ENCODE data around the gene MON1A.

DNA sequence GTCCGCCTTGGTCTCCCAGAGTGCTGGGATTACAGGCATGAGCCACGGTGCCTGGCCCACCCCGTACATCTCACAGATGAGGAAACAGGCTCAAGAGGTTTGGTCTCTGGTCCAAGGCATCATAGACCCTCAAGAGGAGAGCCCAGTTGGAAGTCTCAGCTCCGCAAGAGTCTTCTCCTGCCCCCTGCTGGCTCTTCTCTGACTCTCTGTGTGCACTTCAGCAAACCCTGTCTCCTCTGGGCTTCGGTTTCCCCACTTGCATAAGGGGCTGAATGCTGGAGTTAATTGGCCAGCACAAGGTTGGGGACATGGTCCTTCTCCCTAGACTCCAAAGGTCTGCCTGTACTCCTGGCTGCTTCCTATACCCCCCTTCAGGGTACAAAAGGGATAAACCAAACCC lies 29.8 kb downstream of the MON1A start:
- TF ChIP-seq POLR2A (IDR thresholded peaks at IDR 0.05) (no peak), POLR2AphosphoS5 (IDR thresholded peaks at IDR 0.05) (no peak)
